NOMO-1 treated with DMSO at 0.1 percent for 48 hours (cell line): ENCODE measurements around the gene DAPK2.

Source experiments
- DNase-seq: peaks from one replicate; lab custom pipeline; 2025; ENCODE audit not compliant: unreplicated experiment; lab: John Stamatoyannopoulos, UW

DAPK2 gene

DNA sequence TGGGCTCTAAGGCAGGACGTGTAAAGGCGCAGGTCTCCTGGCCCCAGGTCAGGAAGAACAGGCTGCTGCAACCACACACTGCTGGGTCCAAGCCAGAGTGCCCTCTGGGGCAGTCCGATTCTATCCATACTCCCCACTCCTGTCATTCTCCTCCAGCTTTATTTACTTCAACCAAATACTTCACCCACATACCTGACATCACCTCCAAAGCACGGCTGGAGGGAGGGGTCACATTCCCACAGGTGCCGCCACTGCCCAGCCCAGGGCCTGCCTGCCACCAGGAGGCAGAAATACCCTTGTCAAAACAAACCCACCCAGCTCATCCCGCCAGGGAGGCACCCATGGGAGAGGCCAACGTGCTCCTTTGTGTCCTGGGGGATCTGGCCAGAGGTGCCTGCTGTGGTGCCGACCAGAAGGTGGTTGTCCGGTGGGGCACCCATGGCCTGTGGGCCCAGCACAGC, 100.4 kb downstream of the DAPK2 start:
- DNase-seq: no peak

DNA sequence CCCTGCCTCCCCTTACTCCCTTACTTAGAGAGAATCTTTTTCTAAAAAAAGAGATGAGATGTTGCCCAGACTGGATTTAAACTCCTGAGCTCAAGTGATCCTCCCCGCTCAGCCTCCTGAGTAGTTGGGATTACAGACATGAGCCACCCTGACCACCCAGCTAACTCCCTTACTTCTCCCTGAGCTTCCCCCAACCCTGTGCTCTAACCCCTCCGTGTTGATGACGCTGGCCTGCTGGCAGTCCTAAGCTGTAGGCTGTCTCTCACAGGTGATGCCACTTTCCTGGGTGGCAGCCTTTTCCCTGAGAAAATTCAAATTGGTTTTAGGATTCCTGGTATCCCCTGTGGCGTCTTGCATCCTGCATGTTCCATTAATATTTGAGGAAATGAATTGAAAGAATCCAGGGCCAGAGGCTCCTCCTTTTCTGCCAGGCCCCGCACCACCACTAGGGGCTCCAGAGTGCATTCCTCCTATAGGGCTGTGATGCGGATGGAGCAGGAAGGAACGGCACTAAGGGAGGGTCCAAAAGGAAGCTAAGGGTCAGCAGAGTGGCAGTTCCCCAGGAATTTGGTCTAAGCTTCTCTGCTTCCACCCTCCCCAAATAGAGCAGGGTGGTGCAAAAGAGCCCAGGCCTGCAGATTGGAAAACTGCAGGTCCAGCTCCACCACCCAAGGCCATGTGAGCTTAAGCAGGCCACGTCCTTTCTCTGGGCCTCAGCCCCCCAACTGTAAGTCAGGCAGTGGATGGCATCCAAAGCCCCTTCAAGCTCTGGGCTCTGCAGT, 101.1 kb downstream of the DAPK2 start:
- DNase-seq: peak; percentile 61

DNA sequence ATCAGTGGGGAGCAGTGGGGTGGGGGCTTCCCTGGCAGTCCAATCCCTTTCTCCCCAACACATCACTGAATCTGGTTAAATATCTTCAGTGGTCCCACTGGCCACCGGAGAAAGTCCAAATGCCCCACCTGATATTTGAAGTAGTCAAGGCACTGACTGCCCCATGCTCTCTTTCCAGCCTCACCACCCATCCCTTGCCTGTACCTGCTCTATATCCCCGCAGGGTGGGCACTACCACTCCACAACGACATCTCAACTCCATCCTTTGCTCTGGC, 101.7 kb downstream of the DAPK2 start:
- DNase-seq: no peak

DNA sequence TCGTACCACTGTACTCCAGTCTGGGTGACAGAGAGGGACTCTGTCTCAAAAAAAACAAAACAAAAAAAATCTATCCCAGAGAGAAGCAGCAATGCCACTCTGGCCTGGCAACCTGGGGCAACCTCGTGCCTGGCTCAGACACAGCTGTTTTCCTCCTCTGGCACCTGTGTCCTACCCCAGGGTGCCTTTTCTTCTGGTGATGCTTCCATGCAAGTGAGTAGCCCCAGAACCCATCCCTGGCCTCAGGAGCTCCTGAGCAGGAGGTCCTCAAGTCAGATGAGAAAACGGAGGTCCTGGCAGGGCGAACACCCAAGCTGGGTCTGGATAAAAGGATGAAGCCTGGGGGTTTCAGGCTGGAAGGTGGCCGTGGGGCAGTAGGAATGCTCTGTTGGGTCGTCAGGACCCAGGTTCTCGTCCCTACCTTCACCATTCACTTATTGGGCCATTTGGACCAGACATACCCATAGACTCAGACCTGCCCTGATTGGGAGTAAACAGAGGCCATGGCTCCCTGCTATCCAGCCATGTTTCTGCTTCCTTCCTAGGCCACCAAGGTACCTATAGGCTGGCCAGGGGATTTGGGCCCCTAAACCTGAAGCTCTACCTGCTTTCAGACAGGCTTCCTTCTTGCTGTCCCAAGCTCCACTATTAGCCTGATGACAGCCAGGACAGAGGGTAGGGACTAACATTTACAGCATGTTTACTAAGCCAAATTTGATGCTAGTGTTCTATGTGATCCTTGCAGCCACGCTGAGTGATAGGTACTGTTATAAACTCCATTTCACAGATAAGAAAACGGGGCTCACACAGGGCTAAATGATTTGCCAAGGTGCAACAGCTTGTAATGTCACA, 102.2 kb downstream of the DAPK2 start:
- no peak for DNase-seq

DNA sequence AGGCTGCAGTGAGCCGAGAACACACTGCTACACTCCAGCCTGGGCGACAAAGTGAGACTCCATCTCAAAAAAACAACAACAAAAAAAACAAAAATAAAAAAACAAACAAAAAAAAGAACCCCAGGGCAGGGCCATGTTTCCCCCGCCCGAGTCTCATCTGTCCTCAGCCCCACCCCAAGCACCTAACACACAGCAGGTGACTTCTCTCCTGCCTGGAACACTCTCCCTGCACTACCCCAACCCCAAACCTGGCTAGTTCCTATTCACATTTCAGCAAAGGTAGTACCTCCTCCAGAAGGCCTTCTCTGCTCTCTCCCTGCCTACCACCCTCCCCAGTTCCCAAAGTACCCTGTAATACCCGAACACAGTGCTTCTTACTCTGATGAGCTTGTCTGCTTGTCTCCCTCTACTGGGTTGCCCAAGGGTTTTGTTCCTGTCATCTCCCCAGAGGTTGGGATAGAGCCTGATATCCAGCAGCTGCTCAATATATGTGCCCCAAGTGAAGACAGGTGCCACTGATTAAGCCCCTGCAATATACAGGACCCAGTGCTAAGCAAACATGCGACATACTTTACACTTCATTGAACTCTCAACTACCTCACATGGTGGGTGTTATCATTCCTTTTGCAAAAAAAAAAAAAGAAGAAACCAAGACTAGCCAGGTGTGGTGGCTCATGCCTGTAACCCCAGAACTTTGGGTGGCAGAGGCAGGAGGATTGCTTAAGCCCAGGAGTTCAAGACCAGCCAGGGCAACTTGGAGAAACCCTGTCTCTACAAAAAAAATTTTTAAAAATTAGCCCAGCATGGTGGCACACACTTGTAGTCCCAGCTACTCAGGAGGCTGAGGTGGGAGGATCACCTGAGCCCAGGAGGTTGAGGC, 103.6 kb downstream of the DAPK2 start:
- DNase-seq: no peak

DNA sequence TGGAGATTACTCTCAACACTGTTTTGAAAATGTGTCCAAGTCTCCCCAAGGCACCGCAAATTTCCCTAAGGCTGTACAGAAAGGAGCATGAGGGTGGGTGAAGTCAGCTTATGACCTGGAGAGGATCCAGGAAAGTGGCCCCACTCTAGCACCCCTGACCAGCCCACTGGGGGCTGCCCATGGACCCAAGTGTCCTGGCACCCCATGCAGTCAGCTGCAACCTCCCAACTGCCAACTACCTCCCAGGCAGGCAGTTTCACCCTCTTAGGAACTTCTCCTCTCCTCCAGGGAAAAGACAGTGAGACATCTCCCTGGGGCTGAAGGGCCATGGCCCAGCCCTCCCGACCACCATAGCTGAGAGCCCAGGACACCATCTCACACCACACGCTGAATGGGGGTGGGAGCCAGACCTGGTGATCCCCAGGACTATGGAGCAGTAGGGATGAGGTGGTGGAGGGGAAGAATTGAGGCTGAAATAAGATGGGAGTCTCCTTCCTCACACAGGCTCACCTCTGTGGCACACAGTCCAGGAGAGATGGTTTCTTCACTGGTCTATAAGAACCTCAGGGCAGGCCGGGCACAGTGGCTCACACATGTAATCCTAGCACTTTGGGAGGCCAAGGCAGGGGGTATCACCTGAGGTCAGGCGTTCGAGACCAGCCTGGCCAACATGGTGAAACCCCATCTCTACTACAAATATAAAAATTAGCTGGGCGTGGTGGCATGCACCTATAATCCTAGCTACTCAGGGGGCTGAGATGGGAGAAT, 104.4 kb downstream of the DAPK2 start:
- no peak for DNase-seq

DNA sequence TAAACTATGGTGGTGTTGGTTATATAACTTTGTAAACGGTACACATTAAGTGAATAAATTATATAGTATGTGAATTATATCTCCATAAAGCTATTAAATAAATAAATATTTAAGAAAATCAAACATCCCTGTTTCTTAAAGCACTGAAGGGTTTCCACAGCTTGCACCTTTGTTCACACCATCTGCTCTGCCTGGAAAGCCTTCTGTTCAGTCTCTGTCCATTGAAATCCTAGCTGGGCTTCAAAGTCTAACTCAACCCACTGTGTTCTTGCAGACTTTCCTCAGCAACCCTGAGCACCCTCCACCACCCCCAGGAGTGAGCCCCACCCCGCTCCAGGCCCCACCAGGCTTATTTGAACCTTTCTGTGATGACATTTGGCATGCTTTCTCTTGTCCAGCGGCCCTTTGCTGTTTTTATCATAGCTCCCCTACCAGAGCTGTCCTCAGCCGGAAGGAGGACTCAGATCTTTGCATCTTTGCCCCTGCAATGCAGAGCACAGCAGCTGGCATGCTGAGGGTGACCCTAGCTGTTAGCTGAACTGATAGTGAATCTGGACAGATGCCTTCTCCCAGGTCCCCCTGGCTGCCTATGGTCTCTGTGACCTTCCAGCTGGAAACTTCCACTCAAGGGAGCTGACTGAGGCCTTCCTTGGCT, 105.2 kb downstream of the DAPK2 start:
- DNase-seq: no peak

DNA sequence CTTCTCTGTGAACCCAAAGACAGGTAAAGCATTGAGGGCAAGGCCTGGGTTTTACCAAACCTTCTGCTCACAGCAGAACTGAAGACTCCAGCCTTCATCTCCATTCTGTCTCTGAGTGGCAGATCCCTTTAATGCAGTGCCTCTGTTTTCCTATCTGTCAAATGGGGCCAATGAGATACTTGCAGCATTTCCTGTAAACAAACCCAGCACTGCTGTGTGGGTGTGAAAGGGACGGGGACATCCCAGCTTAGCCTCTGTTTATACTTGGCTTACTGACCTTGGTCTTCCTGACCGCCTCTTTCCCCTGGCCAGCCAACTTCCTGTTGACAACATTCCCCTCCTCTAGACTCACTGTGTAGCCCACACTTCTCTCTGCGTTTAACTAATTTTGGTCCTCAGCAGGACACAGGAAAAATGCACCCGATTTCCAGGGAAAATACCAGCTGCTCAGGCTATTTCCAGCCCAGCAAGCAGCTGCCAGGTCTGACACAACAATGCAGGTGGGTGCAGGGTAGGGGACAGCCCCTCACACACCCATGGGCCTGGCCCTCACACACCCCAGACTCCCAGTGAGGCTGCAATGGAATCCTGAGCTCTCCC, 106.7 kb downstream of the DAPK2 start:
- DNase-seq: no peak

DNA sequence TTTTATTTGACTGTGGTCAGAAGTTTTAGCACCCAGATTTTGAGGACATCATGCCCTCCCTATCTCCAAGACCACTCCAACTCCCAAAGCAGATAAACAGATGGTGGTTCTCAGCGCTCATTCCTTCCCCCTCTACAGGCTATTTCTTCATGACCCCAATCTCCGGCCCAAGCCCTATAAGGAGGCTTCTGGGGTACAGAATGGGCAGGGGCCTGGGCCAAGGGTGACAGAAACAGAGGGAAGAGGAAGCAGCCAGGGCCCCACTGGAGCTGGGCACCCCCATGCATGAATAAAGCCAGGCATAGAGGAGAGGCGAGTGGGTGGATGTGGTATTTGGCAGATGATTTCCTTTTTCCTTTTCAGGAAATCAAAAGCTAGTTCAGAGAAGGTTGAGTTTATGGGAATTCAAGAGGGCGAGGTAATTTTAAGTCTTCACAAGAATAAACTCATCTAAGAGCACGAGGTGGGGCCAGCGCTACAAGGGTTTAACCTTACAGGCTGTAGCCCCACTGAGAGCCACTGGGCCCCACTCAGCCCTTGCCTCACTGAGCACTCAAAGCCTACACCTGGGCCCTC, 107.7 kb downstream of the DAPK2 start:
- no peak for DNase-seq

DNA sequence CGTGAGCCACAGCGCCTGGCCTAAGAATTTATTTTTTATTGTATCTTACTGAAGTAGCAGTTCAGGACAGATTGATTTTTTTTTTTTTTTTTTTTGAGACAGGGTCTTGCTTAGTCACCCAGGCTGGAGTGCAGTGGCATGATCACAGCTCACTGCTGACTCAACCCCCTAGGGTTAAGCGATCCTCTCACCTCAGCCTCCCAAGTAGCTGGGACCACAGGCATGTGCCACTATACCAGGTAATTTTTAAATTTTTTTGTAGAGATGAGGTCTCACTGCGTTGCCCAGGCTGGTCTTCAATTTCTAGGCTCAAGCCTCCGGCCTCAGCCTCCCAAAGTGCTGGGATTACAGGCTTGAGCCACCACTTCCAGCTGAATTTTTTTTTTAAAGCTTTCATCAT, 112.8 kb downstream of the DAPK2 start:
- no peak for DNase-seq

DNA sequence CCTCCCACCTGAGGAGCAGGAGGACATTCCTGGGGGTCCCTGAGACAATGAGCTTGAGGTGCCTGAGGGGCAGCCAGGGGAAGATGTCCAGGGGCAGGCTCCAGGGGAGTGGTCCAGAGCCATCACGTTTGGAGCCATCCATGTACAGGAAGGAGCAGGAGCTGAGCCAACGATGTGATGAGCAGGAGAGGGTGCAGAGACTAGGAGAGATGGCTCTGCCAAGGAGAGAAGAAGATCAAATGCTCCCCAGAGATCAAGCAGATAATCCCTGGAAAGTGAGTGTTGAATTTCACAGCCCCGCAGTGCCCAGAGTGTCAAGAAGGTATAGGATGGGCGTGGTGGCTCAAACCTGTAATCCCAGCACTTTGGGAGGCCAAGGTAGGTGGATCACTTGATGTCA, 114.7 kb downstream of the DAPK2 start:
- no peak for DNase-seq

DNA sequence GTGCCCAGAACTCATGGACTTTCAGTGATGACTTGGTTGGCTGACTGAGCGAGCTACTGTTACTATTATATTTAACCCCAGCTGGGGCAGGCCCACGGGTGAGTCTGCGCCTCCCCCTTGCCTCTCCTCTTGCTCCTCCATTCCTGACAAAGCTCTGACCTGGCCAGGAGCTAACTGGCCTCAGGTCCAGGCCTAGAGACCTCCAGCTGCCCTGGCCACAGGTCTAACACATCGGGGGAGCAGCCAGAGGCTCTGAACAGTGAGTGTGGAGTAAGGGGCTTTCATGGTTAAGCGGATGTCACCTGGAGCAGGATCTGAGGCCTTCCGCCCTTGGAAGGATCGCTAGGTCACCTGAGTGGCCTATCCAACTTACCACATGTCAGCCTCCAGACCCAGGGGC, 116.3 kb downstream of the DAPK2 start:
- DNase-seq: no peak

DNA sequence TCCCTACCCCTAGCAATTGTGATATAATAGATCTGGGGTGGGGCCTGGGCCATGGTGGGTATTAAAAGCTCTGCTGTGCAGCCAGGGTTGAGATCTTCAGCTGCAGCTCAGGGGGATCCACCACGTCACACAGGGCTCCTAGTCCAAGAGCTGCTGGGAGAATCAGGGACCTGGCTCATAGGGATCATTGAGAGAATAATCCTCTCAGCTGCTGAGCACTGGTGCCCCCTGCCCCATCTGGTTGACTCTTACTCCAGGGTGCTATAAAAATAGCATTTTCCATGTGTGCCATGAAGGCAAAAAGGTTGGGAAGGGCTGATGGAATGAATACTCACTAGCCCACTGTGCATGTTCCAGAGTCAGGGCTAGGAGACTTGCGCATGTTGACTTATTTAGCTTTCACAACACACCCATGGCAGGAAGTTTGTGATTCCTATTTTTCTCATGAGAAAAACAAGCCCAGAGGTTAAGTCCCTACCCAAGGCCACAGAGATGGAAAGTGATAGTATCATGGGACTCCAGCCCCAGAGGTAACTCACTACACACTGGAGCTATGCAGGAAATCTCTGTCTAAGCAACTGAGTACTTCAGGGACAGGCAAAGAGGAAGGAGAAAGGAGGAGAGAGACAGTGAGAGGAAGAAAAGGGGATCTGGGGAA, 118.0 kb downstream of the DAPK2 start:
- DNase-seq: no peak

DNA sequence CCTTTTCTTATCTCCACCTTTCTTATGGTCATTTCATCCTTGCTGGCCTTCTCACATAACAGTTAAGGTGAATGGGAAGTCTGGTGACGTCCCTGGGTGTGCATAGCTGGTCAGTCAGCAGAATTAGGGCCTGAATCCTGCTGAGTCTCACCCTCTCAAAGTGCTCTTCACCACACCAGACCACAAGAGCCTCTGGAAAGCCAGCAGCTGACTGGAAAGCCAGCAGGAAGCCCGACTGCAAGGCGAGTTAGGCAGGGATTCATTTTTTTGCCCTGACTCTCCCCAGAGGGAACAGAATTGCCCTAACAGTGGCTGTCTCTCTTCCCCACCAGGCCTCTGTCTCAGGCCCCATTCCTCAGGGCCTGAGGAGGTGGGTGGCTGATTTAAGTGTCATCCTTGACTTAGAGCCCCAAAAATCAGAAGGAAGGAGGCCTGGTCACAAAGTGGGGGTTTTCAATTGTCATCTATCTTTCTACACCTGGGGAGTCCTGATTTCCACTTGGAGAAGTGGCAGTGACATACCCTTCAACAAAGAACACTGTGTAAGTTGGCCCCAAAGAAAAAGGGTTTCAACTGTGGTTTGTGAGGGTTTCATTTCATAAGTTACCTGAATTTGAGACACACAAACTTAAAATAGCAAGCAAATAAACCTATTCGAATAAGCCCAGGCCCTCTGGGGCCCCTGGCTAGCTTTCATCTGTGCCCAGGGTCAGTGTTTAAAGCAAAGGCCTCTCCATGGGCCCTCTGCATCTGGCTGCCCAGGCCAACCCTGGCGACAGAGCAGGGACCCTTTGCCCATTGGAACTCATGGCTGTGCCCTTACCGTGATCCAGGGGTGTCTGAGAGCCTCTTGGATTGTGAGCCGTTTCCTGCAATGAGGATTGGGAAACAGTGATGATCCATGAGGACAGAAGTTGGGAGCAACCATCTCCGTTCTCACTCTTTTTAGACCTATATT, 122.0 kb downstream of the DAPK2 start:
- DNase-seq: no peak

DNA sequence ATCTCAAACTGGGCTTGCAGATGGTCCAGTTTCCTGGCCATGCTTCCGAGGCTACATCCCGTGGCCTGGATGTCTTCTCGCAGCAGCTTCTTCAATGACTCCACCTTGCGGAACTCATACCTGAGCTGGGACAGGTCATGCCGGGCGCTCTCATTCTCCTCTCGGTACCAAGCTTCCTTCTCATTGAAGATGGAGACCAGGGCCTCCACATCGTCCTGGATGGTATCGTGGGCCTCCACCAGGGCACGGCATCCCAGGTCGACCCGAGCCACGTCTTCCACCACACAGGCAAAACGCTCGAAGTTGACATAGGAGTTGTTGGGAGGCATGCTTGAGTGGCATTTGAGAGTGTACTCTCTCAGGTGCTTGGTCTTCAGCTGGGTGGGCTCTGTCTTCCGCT, 123.4 kb downstream of the DAPK2 start:
- DNase-seq: no peak

DNA sequence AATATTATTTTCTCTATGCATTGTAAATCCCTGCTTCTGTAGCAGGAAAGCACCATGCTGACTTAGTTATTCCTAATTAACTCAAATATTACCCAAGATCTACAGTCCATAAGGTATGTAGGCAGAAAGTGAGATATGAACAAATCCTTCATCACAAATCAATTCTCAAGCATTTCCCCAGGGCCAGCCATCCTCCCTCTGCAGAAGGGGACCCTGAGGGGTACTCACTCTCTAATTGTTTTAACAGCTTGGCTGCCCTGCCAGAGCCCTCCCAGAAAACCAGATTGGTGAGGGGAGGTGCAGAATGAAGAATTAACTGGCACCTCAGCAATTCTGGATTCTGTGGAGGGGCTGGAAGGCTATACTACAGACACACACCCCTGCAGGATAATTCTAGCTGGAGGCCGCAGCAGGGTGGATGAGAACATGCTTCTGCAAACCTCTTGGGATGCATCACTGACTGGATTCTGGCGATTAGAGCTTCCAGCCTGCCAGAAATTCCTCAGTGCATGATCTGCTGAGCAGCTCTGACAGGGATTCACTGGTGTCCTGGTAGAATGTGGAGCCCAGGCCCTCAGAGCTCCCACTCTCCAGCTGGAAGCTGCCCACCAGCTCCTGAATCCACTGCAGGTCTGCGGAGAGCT, 123.9 kb downstream of the DAPK2 start:
- no peak for DNase-seq

DNA sequence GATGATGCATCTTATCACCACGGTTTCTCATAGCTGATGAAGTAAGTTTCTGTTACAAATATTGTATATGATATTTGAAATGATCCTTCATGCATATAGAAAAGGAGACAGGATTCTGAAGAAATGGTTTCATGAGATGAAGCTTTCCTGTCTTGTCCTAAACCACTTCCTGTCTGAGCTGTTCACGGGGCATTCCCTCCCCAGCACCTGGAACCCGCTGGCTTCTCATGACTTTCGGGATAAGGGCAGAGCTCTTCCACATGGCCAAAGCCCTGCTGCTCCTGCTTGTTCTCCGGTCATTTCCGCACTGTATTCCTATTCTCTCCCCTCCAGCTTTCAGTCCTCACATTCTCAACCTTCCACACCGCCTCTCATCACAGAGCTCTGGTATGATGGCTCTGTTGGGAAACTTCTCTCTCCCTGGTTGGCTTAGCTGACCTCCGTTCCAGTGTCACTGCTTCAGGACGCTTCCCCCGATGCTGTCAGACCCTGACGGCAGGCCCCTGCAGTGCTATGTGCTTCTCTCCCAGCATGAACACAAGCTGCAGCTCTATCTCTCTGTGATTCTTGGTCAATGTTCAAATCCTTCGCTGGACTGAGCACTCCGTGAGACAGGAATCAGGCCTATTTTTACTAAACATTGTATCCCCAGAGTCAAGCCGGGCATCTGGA, 125.6 kb downstream of the DAPK2 start:
- no peak for DNase-seq
